Measurements from ENCODE around the gene SPOCK2. TPM values are rescaled to one million over a fixed set of nuclear protein-coding genes. Genes with fewer than 3 reads are reported as not detected.

The SPOCK2 gene
- total RNA-seq, 2 donors from 2014 or later = 8.1 to 9.8 TPM

DNA sequence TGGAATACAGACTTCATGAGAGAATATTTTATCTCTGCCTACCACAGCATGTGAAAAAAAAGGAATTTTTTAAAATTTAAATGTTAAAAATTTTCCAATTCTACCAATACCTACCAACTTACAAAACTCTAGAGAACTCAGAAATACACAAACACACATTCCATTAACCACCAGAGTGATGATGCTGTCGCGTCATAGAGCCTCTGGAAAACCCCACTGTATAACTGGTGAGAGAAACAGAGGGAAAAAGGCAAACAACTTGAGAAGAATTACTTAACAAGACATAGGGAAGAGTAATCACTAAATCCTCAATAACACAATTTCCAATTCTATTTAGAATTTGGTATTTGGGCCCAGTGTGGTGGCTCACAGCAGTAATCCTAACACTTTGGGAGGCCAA lies 6.2 kb upstream of the SPOCK2 start:
- intact Hi-C loops (cut with DNase I) = no loop called here
- ATAC-seq = no peak
- no peak for DNase-seq

DNA sequence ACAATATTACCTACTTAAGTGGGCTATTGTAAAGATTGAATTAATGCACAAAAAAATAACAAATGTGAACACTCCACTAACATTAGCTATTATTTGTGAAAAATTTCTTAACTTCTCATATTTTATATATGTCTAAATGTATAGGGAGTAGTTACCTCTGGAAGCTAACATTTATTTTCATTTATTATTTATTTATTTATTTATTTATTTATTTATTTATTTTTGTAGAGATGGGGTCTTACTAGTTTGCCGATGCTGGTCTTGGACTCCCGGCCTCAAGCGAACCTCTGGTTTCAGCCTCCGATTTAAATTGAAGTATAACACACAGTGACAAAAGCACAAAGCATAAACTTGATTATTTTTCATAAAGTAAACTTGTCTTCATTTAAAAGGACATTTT lies 5.1 kb upstream of the SPOCK2 start:
- no peak for DNase-seq
- intact Hi-C loops (cut with DNase I) = no loop called here
- ATAC-seq = no peak

DNA sequence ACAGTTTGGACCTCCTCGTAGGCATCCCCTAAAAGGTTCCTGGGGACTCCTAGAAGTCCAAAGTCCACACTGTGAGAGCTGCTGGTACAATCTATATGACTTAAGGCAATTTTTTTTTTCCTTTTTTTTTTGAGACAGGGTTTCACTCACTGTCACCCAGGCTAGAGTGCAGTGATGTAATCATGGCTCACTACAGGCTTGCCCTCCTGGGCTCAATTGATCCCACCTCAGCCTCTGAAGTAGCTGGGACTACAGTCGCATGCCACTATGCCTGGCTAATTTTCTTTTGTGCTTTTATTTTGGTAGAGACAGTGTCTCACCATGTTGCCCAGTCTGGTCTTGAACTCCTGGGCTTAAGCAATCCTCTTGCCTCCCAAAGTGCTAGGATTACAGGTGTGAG lies 4.6 kb upstream of the SPOCK2 start:
- DNase-seq = no peak
- ATAC-seq = no peak
- intact Hi-C loops (cut with DNase I) = no loop called here

DNA sequence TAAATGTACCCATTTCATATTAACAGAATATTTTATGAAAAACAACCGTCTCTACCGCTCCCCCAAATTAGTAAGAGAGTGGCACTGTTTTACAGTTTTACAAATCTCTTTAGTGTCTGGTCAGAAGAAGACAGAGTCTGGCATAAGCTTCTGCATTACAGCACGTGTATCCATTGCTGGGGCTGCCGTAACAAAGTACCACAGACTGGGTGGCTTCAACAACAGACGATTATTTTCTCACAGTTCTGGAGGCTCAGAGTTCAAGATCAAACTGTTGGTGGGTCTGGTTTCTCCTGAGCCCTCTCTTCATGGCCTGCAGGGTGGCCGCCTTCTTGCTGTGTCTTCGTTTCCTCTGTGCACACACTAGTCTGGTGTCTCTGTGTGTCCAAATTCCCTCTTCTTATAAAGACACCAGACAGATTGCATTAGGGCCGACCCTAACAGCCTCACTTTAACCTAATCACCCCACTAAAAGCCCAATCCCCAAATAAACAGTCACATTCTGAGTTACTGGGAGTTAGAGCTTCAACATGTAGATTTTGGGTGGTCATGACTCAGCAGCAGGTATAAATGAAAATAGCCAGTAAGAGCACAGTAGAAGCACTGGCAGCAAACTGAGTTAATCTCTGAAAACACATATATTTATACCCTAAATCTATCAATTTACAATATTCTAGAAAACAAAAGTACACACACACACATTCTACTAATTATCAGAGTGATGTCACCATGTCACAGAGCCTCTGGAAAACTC lies 4.0 kb upstream of the SPOCK2 start:
- no peak for DNase-seq
- no peak for ATAC-seq
- intact Hi-C loops (cut with DNase I) = no loop called here

DNA sequence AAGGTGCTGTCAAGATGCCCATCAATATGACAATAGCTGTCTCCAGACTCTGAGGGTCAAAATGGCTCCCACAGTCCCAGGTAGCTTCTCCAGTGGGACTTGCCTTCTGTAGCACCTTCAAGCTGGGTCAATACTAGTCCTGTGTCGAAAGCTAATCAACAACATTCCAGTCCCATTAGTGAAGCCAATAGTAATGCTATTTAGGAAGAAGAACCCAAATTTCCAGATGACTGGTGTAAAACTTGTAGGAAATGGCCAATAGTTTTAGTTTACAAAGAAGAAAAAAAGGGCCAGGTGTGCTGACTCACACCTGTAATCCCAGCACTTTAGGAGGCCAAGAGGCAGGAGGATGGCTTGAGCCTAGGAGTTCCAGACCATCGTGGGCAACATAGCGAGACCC lies 2.0 kb upstream of the SPOCK2 start:
- intact Hi-C loops (cut with DNase I) = no loop called here
- no peak for ATAC-seq

DNA sequence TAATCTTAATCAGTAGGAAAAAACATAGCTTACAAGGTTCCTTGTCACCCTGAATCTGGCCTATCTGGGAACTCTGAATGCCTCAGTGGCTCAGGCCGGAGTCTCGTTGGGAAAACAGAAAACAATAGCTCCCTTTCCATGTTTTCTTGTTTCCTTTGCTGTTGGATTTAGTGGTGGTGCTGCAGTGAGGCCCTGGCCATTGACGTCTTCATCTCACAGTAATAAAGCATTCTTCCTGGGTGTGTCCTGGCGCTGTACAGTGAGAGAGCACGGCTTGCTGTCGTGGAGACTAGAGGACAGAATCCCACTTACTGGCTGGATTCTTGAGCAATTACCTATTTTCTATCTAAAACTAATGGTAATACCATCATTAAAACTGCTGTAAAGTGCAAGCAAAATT lies 1.3 kb upstream of the SPOCK2 start:
- intact Hi-C loops (cut with DNase I) = no loop called here
- DNase-seq = no peak
- no peak for ATAC-seq

More for the DNA sequence above, 2.0 kb upstream of the SPOCK2 start:
- no peak for DNase-seq

DNA sequence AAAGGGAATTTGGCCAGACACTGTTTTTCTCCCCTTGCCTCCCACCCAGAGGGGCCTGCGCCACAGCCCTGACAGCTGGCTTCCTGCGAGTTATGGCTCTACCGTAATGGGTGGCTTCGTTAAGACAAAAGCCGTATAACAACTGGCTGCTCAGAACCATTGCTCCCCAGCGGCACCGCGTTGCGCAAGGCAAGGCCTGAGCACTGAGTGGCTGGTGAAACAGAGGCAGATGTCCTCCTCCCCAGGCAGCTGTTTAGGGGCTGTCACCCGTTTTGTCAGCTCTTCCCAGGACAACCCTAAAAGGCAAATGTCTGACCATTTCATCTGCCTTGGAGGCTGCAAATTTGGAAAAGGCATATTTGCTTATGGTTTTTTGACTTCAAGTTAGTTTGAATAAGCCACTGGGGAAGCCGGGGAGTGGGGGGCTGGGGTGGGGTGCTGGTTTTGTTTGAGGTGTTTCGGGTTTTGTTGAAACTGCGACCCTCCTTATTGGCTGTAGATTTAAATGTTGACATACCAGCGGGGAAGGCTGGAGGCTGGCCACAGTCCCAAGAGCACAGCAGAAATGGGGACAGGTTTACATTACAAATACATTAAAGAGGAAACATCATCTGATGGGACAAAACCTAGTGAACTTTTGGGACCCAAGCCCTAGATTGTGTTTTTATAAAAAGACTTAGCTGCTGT lies 681 bp upstream of the SPOCK2 start:
- intact Hi-C loops (cut with DNase I) = no loop called here
- peak; percentile 43 for DNase-seq
- peak; percentile 23 to 32 for ATAC-seq

DNA sequence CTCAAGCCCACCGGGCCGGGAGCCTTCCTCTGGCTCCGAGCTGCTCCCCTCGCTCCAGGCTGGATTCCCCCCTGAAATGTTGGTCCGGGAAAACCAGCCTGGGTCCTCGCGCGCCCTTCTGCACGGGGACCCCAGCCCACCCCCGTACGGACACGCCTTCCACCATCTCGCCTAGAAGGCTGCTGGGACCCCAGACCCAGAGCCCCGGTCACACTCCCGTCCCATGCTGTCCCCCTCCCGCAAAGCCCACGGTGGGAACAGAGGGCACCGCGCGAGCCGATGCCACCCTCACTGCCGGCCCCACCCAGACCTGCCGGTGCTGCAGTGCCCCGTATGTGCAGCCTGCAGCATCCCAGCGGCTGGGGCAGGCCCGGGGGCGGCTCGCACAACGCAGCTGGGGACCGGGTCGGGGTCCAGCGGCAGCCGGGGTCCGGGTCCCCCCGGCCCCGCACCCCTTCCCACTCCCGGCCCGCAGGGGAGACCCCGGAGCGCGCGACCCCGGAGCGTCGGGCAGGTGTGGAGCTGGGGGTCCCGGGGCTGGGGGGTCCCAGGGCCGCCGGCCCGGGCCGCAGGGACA lies 871 bp downstream of the SPOCK2 start:
- ATAC-seq (peak; percentile 65 to 66), DNase-seq (no peak)
- intact Hi-C loops (cut with DNase I) = no loop called here

DNA sequence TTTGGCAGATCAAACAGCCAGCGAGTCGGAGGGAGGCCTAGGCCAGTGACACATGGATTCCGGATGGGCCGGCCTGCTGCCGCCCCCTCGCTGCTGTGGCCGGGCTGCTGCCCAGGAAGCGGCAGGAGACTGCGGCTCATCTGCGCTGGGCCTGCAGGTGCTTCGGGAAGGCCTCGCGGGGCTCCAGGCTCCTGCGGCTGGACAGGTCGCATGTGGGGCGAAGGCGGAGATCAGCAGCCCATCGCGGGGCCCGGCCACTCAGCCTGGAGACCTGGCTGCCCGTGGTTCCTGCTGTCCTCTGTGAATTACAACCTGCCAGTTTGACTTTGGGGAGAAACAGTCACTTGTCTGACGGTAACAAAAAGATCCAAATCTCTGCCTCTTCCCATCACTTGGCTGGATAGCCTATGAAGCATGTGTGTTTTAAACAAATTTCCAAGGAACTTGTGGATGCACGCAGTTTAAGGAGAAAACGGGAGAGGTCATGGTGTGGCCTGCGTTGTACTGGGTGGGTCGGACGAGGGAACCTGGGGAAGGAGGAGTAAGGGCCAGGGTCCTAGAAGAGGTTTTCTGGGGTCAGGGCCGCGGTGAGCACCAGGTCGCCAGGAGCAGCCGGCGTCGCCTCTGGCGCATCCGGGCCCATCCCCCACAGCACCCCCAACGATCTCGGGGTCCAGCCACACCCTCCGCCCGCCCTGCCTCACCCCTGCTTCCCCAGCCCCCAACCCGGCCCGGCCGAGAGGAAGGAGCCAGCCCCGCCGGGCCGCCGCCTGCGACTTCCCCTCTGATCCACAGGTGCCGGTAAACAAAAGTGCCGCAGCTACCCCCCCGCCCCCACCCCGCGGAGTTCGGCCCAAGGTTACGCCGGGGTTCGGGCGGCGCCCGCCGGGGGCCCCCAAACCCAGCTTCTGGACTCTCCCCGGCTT lies 1.6 kb downstream of the SPOCK2 start:
- intact Hi-C loops (cut with DNase I) = no loop called here
- ATAC-seq (peak; percentile 36 to 42), DNase-seq (peak; percentile 64)

DNA sequence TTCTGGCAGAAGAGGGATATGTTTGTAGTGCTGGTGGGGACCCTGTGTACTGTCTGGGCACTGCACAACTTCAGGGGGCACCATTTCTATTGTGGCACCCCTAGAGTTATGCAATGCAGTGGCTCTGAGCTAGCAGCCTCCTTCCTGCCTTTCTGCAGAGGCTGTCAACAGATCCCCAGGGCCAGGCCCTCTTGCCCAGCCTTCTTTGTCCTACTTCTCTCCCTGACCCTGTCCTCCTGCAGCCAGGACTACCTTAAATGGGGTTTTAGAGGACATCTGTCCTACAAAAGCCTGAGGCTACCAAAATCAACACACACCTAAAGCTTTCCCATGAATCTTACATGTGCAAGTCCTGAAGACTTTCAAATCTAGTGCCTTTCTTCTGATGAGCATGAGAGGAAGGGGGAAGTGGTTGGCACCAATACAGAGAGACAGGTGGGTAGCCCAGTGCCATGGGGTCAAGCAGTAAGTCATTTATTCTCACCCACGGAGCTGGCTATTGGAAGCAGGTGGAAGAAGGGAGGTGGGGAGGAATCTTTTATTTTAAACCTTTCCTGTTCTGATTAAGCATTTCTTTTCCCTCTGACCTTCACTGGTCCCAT lies 2.4 kb downstream of the SPOCK2 start:
- ATAC-seq (no peak), DNase-seq (no peak)
- intact Hi-C loops (cut with DNase I) = no loop called here

DNA sequence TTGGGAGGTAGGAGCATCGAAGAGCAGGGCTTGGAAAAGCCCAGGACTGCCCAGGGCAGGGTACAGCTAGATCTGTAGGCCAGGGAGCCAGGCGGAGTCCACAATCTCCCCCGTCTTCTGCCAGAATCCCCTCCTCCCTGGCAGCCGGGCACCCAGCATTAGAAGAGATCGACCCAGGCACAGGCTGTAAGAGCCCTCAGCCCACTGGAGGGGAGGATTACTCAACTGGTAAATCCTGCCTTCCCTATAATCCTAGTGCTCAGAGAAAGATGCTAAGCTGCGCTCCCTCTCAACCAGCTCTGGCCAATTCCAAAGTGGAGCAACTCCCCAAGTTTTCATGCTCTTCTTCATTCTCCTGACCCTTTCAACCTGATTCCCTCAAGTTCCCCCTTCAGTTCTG lies 3.2 kb downstream of the SPOCK2 start:
- no peak for ATAC-seq
- DNase-seq = no peak
- intact Hi-C loops (cut with DNase I) = no loop called here

DNA sequence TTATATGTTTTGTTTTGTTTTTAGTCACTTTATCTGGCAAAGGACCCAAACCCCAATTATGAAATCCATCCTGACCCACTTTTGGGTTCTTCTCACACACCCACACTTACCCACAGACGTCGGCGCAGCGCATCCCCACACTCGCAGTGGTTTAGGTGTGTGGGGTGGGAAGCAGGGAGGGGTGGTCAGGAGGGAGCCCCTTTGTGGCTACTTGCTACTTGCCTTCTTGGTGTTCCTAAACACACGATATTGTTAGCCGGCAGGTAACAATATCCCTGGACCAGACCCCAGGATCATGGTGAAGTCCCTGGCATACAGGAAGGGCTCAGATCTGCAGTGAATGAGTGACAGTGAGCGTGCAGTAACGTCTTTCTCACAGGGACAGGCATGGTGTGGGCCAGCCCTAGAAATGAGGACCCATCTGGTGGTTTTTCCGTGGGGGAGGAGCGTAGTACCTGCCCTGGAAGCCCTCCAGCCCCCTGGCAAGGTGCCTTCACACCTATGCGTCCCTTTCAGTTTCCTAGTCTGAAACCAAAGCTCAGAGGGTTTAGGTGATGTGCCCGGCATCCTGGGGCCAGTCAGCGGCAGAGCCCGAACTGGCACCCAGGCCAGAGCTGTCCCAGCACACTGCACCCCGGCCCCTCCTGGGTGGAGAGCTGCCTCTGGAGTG lies 4.4 kb downstream of the SPOCK2 start:
- intact Hi-C loops (cut with DNase I) = no loop called here
- ATAC-seq (no peak), DNase-seq (no peak)

DNA sequence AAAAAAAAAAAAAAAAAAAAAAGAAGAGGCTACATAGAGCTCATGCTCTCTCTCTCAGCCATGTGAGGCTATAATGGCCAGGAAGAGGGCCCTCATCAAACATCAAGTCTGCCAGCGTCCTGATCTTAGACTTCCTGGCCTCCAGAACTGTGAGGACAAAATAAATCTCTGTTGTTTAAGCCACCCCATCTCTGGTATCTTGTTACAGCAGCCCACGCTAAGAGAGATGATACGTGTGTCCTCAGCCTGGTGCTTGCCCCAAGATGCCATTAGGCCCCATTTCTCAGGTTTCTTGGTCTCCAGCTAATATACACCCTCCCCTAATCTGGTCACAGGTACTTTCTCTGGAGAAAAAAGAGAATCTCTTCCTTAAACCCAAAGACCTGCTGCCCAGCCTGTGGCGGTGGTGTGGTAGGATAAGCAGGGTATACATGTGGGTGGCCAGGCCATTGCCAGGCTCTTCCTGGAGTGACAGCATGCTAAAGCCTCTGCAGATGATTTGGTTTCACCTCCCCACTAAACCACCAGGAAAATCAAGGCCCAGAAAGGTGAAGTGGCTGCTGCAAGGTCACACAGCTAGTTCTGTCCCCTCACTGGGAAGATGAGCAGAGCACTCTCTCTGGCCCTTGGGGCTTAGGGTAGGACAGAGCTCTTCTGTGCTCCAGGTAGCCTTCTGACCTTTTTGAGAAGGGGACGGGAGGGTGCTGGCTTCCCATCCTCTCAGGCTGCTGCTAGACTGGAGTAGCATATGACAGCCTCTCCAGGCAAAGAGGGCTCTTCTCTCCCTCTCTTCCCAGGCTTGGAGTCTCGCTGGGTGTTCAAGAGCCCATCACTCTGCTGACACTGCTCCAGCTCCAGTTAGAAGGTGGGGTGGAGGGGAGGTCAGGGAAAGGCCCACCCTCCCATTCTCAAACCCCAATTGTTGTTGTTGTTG lies 5.2 kb downstream of the SPOCK2 start:
- no peak for ATAC-seq
- DNase-seq = no peak
- intact Hi-C loops (cut with DNase I) = no loop called here

DNA sequence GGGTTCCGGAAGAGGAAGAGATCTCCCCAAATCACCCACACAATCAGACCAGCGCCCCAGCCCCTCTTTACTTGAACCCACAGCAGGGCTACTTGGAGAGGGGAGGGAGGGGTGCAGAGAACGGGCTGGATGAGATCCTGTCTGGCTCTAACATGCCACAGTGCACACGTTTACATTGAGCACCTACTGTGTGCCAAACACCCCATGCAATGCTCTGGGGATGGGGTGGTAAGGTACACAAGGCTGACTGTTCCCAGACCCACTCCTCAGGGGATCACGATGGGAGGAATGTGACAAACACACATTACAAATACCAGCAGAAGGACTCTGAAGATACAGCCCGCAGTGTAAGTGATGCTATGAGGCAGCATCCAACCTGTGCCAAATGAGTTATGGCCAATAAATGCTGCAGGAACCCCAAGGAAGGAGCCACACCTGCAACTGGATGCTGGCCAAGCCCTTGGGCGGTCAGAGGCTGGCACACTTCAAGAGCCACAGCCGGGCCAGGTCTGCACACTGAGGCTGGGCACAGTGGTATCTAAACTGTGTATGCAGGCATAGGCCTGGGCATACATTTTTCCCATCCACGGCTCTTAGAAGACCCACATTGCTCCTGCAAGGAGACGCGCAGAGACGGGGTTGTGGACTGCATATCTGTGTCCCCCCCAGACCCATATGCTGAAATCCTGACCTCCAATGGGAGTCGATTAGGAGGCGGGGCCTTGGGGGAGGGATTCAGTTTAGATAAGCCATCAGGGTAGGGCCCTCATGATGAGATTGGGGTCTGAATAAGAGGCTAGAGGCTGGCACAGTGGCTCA lies 6.4 kb downstream of the SPOCK2 start:
- intact Hi-C loops (cut with DNase I) = no loop called here
- DNase-seq = no peak
- ATAC-seq = no peak

DNA sequence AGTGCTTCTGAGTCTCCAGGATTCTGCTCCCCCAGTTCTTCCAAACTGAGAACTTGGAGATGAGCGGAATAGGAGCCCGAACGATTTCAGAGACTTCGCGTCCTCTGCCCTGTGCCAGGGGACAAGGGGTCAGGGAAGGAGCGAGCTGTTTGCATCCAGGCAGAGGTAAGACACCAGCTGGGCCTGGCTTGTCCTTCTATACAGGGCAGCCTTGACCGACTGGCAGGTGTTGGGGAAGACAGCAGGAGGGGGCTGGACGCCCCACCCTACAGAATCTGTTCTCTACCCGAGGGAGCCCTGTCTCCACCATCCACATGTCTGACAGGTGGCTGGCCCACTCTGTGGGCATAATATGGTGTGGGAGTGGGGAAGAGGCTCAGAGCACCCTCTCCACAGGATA lies 7.1 kb downstream of the SPOCK2 start:
- ATAC-seq (no peak), DNase-seq (no peak)
- intact Hi-C loops (cut with DNase I) = no loop called here

DNA sequence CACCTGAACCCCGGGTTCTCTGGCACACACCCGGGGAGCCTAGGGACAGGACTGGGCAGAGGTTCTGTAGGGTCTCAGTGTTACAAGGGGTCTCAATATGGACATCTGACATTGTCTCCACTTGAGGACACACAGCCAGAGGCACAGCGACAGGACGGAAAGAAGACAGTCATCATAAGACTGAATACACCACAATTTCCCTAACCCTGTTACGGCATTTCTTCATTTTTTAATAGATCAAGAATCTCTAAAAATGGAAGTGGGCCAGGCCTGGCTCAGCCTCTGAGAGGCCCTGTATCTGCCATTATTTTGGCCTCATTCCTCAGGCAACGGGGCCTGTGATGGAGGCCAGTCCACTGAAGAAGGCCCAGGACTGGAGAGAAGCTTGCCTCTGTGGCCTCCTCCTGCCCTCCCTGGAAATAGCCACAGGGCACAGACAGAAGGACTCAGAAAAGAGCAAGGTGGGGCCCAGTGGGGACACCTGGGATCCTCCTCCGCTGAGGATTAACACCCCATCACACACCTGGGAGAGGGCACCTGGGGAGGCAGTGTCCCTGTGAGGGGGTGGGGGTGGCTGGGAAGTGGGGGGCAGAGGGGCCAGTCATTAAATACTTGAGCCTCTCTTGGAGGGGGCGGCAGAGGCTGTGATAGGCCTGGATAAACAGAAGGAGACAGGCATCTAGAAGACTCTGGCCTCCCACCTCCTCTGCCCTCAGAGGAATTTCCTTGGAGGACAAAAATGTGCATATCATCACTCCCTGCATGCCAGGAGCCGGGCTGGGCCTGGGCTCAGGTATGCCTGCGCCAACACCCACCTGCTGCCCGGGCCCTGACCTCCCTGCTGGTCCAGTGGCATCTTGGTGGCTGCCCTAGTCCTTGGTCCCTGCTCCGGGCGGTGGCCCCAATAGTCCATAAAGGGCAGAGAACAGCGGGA lies 8.0 kb downstream of the SPOCK2 start:
- ATAC-seq (peak in 1 of 2 donors; percentile 21), DNase-seq (no peak)
- intact Hi-C loops (cut with DNase I) = no loop called here
